ENCODE data around the gene IQSEC3.

Gene IQSEC3

DNA sequence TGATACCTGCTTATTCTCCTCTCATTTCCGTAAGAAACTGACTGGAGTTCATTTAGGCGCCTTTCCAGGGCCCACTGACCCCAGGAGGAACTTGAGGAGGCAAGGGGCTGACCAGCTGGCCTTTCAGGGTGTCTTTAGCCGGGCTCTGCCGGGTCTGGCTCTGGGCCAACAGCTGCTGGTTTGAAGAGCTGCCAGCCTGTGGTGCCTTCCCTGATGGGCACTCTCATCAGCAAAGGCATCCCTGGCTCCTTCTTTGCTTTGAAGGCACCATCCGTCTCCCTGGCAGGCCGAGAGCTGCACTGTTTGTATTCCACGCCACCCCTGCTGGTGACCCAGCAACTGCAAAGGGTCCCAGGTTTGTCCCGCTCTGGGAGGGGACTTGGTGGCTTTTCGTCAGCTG, 42.0 kb downstream of the IQSEC3 start:
- TF ChIP-seq, protein P1, sequence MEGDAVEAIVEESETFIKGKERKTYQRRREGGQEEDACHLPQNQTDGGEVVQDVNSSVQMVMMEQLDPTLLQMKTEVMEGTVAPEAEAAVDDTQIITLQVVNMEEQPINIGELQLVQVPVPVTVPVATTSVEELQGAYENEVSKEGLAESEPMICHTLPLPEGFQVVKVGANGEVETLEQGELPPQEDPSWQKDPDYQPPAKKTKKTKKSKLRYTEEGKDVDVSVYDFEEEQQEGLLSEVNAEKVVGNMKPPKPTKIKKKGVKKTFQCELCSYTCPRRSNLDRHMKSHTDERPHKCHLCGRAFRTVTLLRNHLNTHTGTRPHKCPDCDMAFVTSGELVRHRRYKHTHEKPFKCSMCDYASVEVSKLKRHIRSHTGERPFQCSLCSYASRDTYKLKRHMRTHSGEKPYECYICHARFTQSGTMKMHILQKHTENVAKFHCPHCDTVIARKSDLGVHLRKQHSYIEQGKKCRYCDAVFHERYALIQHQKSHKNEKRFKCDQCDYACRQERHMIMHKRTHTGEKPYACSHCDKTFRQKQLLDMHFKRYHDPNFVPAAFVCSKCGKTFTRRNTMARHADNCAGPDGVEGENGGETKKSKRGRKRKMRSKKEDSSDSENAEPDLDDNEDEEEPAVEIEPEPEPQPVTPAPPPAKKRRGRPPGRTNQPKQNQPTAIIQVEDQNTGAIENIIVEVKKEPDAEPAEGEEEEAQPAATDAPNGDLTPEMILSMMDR (conservative IDR thresholded peaks at IDR 0.05; ENCODE audit: low read depth, low read length), result no peak
- no peak overlapping the region for H3K4me3 ChIP-seq (ENCODE audit: low read length)
- no peak for DNase-seq (ENCODE audit: low read depth)

DNA sequence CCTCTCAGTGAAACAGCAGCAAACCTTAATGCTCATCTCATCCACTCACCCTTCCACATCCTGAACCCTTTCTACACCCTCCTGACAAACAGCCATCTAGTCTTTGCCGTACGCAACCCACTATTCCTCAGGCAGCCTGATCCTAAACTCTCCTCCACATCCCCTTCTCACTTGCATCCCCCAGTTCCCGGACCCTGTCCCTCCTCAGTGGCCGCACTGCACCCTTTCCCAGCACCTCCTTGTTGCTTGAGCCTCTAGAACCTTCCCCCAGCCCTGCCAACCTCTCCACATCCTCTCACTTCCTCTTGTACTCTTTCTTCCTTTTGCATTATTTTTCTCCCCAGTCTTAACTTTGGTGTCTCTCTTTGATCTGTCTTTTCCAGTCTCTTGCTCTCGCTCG, 42.9 kb downstream of the IQSEC3 start:
- TF ChIP-seq, protein P1 (conservative IDR thresholded peaks at IDR 0.05; ENCODE audit: low read depth, low read length), result no peak
- no peak overlapping the region for H3K4me3 ChIP-seq (ENCODE audit: low read length)
- no peak for DNase-seq (ENCODE audit: low read depth)

DNA sequence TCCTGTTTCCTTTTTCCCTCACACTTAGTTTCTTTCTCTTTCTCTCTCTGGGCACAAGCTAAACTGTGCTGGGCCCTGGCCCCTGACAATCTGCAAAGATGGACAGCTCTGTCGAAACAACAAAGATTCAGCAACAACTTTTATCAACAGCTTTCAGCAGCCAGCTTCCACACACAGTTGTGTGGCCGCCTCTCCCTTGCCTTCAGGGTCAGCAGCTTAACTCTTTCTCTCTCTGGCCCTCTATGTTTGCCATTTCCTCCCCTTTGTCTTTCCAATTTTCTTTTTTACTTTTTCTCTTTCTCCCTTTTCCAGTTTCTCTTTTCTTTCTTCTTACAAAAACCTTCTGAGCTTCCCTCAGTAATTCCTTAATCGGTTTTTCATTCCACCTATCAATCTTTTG, 43.3 kb downstream of the IQSEC3 start:
- H3K4me3 ChIP-seq (ENCODE audit: low read length), result no peak overlapping the region
- DNase-seq (ENCODE audit: low read depth), result no peak
- TF ChIP-seq, protein P1 (conservative IDR thresholded peaks at IDR 0.05; ENCODE audit: low read depth, low read length), result no peak

DNA sequence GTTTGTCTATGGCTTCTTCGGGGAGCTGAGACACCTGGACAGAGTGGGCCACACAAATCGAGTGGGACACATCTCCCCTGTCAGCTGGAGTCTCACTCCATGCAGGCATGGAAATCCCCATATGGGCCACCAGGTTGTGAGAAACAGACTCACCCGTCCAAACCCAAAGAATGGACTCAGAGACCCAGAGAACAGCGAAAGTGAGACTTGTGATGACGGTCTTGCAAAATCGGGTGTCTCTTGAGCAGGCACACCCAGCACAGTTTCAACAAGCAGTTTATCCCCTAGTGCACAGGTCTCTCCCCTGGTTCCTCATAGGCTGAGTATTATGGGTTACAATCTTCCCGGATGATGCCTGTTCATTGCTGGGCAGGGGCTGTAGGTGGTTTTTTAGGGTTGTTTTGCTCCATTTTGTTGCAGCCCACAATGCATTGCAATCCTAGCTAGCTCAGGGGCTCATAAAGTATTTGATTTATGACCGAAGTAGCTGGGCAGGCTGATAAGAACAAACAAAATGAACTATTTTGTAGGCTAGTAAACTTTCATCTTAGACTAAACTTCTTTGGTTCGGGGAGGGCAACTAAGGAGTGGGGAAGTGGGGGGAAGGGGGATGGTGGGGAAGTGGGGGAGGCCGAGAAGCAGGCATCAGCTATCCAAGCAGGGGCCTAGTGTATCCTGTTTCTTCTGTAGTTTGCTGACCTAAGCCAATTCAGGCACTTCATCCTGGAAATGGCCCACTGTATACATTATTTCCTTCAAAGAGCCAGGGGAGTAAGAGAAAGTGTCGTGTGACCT, 45.3 kb downstream of the IQSEC3 start:
- TF ChIP-seq, protein P1 (conservative IDR thresholded peaks at IDR 0.05; ENCODE audit: low read depth, low read length), result no peak
- DNase-seq (ENCODE audit: low read depth), result no peak
- no peak overlapping the region for H3K4me3 ChIP-seq (ENCODE audit: low read length)

DNA sequence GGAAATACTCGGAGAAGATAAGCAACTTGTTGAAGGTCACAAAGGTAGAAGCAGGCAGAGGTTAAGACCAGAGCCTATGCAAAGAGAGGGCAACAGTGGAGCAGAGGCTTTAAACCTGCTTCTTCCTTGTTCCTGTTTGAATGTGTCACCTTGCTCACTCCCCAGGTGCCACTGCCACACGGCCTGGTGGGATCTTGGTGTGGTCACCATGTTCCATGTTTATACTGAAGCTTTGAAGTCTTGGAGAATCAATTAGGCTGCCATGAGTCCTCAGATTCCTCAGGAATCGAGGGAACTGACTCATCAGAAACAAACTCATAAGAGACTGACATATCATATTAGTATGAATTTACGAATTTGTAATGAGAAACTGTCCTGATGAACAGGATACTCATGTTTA, 46.8 kb downstream of the IQSEC3 start:
- DNase-seq (ENCODE audit: low read depth), result no peak
- TF ChIP-seq, protein P1 (conservative IDR thresholded peaks at IDR 0.05; ENCODE audit: low read depth, low read length), result no peak
- H3K4me3 ChIP-seq (ENCODE audit: low read length), result no peak overlapping the region

DNA sequence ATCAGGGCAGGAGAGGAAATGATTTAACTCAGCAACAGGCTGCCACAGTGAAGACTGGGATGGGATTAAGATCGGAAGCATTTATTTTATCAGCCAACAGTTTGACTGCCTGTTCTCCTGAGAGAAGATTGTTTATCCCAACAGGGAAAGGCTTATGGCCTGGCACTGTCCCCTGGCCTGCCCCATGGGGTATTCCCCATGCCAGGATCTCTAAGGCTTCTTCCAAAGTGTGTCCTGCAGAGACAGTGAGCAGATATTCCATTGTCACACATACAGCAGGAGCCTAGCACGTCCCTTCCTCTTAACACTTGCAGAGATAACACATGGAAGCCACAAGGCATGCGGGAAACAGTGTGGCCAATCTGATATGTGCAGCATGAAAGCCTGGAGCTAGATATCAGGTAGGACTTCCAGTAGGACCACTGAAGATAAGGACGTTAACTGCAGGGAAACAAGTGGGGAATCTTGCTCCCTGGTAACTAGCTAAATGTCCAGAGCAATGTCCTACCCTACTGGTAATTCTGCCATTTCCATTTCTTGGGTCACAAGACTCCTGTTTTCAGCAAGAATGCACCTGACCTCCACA, 48.2 kb downstream of the IQSEC3 start:
- TF ChIP-seq, protein P1 (conservative IDR thresholded peaks at IDR 0.05; ENCODE audit: low read depth, low read length), result no peak
- DNase-seq (ENCODE audit: low read depth), result no peak
- H3K4me3 ChIP-seq (ENCODE audit: low read length), result no peak overlapping the region

DNA sequence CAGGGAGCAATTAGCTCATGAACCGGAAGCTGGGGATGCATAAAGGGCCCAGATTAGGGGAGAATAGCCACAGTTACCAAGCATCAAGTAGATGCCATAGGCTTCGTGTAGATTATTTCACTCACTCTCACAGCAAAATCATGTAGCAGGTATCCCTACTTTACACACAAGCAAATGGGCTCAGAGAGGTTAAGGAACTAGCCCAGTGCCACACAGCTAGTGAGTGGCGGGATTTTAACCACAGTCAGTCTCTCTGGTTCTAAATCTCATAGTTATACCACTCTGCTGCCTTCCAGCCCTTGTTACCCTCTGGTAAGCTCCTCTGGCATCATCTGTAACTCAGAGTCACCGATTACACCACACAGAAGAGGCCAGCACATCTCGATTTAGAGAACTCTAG, 49.0 kb downstream of the IQSEC3 start:
- TF ChIP-seq, protein P1 (conservative IDR thresholded peaks at IDR 0.05; ENCODE audit: low read depth, low read length), result no peak
- no peak overlapping the region for H3K4me3 ChIP-seq (ENCODE audit: low read length)
- no peak for DNase-seq (ENCODE audit: low read depth)

Measured in retinal pigment epithelial cell (primary cell).